RWPE1 (cell line): ENCODE results near the gene TMEM33.

ENCODE experiments used
- CTCF ChIA-PET: fragments of 350-600 bp; sonication (Branson Sonifier 250); formaldehyde crosslinking; extraction: SDS; loops from one replicate; lab custom pipeline; 2021; lab: Yijun Ruan, JAX
- POLR2A ChIA-PET: fragments of 400-600 bp; formaldehyde crosslinking; extraction: SDS; loops from one replicate; lab custom pipeline; 2020; ENCODE audit warnings: antibody characterized with exemption; ENCODE audit not compliant: low non-redundant PET; lab: Yijun Ruan, JAX
- DNase-seq: peaks from one replicate; pipeline ENCODE4 v3.0.0; 2012; ENCODE audit warnings: low spot score
- H3K27ac ChIP-seq: fragments of 450-650 bp; 2 replicates; pipeline ENCODE4 v1.5.1; 2017
- CTCF ChIP-seq: fragments of 450-650 bp; conservative IDR thresholded peaks from 2 replicates; pipeline ENCODE4 v1.5.1; 2017; ENCODE audit warnings: low read depth, mild to moderate bottlenecking

TMEM33 gene

GRCh38 chr4:41976775-41977516 lies 41.7 kb downstream of the TMEM33 start:
- ChIA-PET CTCF (interaction anchor here (0.7 kb wide), 1 partner anchor 97 kb away, joined by 4 read pairs; no protein-coding TSS in a partner anchor), POLR2A (no interaction called here)
- no peak for DNase-seq
- TF ChIP-seq CTCF: no peak
- no peak overlapping the region for H3K27ac ChIP-seq

DNA sequence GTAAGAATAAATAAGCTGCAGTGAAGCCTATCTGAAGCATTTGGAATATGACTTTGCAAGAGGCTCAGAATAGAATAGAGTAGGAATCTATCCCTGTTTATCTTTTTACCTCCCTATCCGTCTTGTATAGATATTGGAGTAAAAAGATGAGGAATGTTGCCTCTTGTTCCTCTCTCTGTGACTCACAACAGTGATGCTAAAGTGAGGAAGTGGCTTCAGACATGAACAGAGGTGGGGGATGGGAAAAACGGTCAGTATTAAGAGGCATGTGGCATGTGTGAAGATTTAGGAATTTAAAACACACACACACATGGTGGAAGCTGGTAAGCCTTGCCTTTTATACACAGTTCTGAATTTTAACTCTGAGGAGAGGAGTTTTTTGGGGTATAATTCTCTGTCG lies 42.5 kb downstream of the TMEM33 start:
- CTCF ChIA-PET: interaction anchor here (0.6 kb wide), 1 partner anchor 97 kb away, joined by 3 read pairs; no protein-coding TSS in a partner anchor
- no peak for DNase-seq
- TF ChIP-seq CTCF: no peak
- H3K27ac ChIP-seq: no peak overlapping the region
- POLR2A ChIA-PET: no interaction called here

DNA sequence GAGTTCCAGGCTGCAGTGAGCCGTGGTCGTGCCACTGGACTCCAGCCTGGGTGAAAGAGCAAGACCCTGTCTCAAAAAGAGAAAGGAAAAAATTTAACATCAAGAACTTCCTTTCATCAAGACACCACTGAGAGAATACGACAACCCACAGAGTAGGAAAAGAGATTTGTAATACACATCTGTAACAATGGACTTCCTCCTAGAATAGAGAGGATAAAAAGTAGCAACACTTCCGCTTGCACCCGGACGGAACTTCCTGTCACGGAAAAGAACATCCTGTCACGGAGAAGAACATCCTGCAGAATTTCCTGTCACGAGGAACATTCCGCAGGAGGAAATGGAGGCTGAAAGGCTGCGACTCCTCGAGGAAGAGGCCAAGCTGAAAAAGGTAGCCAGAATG lies 46.2 kb downstream of the TMEM33 start, which contains the start of gene DCAF4L1:
TSS of gene DCAF4L1 (plus strand) at position 301 of the 400 bp plus-strand sequence. CDS start at position 338, 37 bp downstream.
- CTCF ChIA-PET: no interaction called here
- POLR2A ChIA-PET: no interaction called here
- H3K27ac ChIP-seq: no peak within 1 kb of the TSS
- no peak for DNase-seq
- TF ChIP-seq CTCF: no peak

DNA sequence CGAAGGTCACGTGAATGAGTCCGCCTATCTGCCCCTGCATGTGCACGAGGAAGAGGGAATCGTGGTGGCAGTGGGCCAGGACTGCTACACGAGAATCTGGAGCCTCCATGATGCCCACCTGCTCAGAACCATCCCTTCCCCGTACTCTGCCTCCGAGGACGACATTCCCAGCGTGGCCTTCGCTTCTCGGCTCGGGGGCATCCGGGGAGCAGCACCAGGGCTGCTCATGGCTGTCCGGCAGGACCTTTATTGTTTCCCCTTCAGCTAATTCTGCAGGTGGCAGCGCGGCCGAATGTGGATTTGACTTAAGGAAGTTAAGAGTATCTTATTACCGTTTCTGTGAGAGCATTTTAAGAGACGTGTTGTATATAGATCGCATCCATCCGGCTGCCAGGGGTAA lies 47.5 kb downstream of the TMEM33 start:
- ChIA-PET CTCF (no interaction called here), POLR2A (no interaction called here)
- DNase-seq: no peak
- no peak overlapping the region for H3K27ac ChIP-seq
- no peak for TF ChIP-seq CTCF

DNA sequence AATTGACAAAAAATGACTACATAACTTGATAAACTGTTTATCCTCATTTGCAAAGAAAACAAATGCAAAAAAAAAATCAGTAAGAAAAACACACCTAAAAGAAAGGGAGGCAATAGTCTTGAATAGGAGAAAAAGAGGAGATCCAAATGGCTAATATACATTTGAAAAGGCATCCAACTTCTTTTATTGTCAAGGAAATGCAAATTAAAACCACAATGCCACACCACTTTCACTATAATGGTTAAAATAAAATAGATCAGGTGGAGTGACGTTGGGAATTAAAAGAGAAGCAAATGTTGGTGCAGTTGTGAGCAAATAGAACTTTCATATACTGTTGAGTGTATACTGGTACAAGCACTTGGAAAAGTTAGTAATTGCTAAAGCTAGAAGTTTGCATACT lies 49.9 kb downstream of the TMEM33 start:
- no peak overlapping the region for H3K27ac ChIP-seq
- no peak for TF ChIP-seq CTCF
- ChIA-PET CTCF (no interaction called here), POLR2A (no interaction called here)
- DNase-seq: no peak

GRCh38 chr4:41989994-41990364 lies 54.8 kb downstream of the TMEM33 start:
- no peak for TF ChIP-seq CTCF
- ChIA-PET POLR2A (interaction anchor here (0.7 kb wide), 1 partner anchor 336 kb away, joined by 3 read pairs; no protein-coding TSS in a partner anchor), CTCF (interaction anchor here (0.6 kb wide), 3 partner anchors 64 to 1771 kb away, joined by 3 to 4 read pairs (median 4); no protein-coding TSS in a partner anchor)
- H3K27ac ChIP-seq: peak overlapping the region; percentile 76
- DNase-seq: no peak
